Hematopoietic multipotent progenitor cell treated with erythropoietin and hydrocortisone succinate and interleukin-3 and kit ligand, for 8 days (in vitro differentiated cells): ENCODE data around the gene PRDM12.

Experiments
- DNase-seq: peaks from one replicate; pipeline ENCODE4 v3.0.0-alpha.2; 2015

The PRDM12 gene

DNA sequence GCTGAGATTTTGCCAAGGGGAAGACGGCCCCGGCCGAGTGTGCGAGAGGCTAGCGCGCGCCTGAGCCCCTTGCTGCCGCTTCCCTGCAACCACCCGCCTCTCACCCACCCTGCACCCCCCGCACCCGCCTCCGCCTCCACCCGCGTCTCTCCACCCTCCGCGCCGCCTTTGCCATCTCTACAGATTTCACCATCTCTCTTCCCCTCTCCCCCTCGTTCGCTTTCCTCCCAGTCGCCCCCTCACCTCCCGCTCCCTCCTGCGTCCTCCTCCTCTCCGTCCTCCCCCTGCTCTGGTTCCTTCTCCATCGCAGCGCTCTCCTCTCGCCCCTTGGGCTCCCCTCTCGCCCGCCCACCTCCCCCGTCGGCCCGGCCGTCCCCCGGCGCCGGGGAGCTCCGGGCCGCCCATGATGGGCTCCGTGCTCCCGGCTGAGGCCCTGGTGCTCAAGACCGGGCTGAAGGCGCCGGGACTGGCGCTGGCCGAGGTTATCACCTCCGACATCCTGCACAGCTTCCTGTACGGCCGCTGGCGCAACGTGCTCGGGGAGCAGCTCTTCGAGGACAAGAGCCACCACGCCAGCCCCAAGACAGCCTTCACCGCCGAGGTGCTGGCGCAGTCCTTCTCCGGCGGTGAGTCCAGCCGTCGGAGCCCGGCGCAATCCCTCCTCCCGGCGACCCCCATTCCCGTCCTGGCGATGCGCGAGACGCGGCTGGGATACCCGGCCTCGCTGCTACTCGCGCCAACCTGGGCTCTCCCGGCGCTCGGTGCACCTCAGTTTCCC lies at the start of gene PRDM12:
Gene PRDM12 (plus strand): TSS at position 344 of the 778 bp plus-strand sequence. CDS start 60 bp downstream, at position 404.
- DNase-seq: peak; percentile 8

DNA sequence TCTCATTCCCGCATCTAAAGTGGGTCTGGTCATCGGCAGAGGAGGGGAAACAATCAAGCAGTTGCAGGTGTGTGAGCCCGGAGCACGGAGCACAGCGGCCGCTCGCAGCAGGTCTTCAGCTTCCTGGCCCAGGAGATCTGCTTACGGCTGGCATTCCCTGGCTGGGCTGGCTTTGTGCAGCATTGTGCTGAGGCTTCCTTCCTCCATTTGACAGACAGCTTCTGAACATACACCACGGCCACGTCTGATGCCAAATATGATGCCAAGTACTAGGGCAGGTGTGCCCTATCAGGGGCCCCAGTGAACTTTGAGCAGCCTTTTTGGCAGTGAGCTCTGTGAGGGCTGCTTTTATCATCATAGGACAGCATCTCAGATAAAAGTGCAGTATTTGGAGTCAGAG lies 47.9 kb upstream of the PRDM12 start:
- peak; percentile 21 for DNase-seq

DNA sequence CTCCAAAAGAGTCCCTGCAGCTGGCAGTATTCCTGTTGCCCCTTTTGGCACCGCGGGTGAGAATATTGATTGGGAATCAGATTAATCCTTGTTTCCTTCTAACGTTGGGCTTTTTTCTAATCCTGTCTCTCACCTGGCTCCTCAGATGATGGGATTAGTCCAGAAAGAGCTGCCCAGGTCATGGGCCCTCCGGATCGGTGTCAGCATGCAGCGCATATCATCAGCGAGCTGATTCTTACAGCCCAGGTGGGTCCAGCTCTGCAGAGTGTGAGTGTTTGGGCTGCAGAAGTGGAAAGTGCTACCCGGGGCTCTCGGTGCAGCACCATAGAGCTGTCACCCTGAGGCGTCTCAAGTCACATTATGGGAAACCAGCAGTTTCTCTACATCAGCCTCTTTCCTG lies 40.9 kb upstream of the PRDM12 start:
- no peak for DNase-seq

DNA sequence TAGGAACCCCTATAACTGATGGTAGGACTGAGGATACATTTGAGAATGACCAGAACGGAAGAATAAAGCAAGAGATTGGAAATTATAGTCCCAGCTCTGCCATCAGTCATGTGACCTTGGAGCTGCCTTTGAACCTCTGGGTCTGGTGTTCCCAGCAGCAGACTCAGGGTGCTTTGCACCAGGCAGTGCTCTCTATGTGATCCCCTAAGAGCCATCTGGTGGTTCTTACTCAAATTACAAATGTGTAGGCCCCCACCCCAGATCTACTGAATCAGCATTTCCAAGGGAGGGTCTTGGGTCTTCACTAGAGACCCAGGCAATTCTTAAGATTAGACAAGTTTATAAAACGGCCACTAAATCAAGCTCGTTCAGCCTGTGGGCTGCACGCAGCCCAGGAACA lies 40.2 kb upstream of the PRDM12 start:
- no peak for DNase-seq

DNA sequence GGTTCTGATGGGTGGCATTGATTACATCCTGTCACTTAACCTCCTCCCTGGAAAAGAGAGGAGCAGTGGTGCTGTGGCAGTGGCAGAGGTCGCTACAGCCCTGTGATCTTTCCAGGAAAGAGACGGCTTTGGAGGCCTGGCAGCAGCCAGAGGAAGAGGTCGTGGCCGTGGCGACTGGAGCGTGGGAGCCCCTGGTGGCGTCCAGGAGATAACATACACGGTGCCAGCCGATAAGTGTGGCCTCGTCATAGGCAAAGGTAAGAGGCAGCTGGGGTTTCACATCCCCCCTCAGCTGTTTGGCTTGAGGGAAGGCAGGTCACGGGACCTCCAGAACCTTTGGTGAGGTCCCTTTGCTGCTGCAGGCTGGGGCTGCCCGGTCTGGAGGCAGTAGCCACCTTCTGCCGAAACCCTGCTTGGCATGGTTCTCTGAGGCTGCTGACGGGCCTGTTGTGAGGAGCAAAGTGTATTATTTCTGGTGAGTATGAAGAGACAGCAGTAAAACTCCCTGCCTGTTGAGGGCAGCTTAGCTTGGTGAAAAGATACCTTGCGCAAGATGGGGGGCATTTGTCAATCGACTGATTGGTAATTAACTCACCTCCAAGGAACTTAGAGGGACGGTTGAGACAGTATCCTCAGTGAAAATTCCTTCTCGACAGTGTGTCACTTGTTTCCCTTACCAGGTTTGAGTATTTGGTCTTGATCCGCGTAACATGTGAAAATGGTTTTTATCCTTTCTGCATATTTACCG lies 38.0 kb upstream of the PRDM12 start:
- DNase-seq: peak; percentile 38

DNA sequence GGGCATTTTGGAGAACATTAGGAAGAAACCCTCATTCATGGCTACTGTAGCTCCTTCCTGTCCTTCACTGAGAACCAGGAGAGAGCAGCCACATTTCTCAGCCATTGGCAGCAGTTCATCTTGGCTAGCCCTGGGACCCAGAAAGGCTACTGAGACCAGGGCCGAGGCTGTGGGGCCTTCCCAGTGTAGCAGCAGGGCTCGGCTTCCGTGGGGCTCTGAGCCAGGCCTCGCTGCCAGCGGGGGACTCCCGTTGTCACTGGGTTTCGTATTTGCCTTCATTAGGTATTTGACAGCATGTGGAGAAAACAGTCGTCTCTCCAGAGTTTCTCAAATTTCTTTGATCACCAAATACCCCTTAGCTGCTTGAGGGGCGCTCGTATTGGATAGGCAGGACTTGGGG lies 37.3 kb upstream of the PRDM12 start:
- DNase-seq: no peak

DNA sequence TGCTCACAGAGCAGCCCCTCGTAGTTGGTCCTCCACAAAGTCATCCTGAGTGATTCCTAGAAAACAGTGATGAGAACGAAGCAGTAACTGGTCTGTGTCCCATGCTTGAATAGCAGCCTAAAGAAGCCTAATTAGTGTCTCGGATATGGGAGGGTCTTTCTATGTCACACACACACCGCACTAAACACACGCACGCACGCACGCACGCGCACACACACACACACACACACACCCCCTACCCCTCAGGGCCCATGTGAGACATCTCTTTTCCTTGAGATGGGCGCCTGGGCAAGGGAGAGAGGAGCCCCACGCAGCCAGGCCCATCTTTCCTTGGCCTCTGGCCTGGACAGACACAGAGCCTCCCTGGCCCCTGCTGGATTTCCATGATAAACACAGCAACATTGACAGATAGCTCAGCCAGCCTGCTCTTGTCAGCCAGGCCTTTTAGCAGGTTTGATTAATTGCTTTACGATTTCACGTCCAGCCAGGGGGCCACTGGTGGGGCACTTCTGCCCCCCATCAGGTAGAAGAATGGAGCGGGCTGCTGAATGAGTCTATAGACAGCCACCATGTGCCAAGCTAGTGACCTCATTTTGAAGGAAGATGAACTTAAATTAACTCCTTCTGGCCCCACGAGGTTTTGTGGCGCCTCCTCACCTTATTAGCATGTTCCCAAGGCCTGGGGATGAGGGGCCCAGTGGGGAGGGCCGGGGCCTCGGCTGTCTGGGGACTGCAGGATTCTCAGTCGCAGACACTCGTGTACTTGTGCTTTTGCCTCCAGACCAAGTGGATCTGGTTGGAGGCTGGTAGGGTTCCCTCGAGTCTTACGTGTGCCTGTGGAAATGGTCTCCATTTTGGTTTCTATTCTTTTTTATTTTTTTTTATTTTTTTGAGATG lies 36.2 kb upstream of the PRDM12 start:
- DNase-seq: no peak

DNA sequence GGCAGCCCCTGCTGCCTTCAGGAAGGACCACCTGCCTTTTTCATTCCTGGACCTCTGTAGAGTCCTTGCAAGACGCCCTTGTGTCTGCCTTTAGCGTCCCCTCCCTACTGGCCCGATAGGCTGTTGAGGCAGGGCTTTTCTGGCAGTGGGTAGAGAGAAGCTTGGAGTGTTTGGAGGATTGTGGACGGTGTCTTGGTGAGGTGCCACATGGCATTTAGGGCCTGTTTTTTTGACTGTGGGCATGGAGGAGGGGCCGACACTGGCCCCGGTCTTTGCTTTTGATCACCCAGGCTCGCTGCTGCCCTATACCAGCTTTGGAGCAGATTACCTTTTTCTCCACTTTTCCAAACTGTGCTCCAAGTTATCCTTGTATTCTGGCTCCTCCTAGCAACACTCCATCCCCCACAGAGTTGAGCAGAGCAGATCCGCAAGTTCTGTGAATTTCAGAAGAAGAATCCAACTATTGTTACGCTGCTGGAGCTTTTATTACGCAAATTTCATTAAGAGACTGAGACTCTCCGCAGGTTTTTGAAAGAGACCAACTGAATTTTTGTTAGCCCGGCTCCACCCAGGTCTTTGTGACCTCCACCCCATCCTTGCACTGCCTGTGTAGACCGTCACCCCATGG lies 34.8 kb upstream of the PRDM12 start:
- DNase-seq: no peak

DNA sequence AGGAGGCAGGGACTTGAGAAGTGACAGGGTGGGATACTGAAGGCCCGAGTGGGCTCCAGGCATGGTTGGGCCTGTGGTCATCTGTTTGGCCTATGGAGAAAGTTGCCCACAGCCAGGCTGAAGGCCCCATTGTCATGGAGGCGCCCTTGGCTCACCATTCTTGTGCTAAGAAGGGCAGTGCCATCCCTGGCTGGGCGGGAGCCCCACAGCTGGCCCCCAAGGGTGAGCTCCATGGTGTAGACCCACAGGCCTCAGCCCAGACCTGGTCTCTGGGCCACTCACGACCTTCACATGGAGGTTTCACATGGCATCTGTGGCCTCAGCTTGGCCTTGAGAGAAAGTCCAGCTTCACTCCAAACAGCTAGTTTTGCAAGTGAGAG lies 34.3 kb upstream of the PRDM12 start:
- DNase-seq: no peak

DNA sequence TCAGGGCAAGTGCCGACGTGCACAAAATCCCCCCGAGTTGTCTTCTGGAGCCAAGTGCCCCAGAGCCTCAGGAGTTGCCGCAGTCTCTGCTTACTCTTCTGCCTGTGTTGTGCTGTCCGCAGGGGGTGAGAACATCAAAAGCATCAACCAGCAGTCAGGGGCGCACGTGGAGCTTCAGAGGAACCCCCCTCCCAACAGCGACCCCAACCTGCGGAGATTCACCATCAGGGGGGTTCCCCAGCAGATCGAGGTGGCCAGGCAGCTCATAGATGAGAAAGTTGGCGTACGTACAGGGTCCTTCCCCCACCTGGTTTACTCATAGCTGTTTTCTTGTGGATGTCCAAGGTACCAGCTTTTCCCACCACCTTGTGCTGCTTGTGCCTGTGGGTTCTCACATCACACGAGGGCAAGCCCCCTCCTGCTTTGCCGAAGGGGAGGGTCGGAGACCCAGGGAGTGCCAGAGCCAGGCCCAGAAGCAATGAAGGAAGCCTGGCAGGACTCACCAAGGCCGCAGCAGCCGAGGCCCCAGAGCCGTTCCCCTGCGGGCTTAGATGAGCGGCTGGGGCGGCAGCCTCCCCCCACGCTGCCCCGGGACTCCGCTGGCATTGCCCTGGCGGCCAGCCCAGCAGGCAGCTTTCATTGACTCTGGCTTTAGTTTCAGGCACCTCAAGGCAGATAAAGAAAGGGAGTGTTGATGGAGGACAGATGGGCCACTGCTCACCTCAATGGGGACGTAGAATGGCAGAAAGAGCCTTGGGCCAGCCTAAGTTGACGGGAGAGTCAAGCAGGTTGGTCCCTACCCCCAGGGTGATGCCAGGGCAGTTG lies 33.7 kb upstream of the PRDM12 start:
- DNase-seq: no peak

DNA sequence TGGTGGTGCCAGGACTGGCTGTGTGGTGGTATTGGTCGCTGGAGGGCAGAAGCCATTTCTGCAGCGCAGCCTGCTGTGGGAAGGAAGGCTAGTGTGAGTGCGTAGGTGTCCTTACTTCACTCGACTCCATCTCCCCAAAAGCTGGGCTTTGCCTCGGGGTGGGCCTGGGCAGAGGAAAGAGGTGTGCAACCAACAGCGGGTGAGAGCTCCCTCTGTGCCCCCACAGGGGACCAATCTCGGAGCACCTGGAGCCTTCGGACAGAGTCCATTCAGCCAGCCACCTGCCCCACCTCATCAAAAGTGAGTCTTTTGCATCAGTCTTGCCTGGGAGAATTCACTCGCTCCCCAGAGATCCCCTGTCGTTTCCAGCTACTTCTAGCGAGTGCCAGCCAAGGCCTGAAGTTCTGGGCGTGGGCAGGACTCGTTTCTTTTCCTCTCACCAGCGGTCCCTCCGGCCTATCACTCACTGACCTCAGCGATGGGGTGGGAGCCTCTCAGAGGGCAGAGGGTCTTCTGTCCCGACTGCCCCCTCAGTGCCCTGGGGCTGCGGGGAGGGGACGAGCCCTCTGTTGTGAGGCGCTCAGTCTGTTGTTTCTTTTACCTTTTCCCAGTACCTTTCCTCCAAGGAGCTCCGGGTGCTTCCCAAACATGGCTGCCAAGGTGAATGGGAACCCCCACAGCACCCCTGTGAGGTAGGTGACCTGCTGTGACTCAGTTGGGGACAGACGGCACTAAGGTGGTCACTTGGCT lies 32.9 kb upstream of the PRDM12 start:
- no peak for DNase-seq

DNA sequence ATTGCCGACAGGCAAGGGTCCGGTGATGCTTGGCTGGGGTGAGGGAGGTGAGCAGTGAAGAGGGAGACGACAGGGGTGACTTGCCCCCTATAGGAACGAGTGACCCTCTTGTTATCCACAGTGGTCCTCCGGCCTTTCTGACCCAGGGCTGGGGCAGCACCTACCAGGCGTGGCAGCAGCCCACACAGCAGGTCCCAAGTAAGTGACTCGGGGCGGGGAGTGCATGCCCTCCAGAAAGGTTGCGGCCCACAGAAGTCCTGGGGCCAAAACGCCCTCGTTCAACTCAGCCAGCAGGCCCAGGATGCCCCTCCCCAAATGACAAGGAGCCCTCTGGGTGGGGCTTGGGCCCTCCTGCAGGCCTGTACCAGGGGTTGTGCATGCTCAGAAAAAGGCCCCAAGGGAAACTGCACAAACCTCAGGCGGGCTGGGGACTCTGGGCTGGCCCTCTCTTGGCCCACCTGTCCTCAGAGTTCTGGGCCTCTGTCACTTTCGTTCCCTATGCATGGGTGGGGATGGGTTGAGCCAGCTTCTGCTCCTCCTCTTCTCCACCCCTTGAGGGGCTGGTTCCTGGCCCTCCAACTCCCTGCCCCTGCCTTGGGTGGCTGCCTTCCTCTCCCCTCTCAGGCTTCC lies 32.2 kb upstream of the PRDM12 start:
- DNase-seq: no peak

DNA sequence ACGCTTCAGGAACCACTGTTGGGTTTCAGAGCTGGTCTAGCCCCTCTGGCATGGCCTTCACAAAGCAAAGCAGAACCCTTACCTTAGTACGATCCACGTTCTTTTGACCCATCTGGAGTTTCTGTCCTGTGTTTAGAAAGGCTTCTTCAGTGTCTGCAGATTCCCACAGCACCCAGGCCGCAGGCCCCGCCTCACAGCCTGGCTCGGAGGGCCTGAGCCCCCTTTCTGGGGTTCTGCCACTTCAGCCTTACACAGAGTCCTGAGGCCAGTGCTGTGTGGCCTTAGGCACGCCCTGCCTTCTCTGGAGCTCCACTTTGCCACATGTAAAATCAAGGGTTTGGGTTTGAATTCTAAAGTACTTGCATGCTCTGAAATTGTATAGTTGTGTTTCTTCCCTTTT lies 31.6 kb upstream of the PRDM12 start:
- DNase-seq: no peak

DNA sequence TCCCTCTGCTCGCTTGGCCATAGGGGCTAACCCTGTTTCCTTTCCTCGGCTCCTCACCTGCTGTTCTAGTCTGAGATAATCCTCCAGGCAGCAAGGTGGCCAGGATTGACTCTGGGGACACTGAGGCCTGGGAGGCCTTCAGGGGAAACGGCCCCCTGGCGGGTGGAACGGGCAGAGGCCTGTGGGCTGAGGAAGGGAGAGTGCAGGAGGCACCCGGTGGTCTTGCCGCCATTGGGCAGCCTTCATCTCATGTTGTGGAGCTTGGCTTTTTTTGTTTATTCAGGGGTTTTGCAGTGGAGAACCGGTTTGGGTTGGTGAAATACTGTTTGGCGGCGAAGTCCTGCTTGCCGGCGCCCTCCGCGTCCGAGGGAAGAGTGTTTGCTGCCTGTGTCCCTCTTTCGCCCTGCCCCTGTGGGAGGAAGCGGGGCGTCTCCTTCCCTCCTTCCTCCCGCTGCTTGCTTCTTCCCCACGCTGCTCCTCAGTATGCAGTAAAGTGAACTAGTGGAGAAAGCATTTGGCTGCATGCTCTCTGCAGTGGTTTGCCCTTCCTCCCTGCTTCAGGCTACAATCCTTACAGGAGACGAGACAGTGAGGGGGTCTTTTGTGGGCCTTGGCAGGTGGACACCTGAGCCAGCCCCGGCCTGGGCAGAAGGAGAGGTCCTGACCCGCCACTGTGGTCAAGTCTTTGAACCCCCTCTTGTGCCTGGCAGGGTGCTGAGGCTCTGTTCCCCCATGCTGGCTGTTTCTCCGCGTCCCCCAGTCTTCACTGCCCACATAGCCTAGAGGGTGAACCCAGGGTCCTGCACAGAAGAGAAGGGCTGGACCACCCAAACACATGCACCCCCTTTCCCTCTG lies 30.8 kb upstream of the PRDM12 start:
- DNase-seq: no peak

DNA sequence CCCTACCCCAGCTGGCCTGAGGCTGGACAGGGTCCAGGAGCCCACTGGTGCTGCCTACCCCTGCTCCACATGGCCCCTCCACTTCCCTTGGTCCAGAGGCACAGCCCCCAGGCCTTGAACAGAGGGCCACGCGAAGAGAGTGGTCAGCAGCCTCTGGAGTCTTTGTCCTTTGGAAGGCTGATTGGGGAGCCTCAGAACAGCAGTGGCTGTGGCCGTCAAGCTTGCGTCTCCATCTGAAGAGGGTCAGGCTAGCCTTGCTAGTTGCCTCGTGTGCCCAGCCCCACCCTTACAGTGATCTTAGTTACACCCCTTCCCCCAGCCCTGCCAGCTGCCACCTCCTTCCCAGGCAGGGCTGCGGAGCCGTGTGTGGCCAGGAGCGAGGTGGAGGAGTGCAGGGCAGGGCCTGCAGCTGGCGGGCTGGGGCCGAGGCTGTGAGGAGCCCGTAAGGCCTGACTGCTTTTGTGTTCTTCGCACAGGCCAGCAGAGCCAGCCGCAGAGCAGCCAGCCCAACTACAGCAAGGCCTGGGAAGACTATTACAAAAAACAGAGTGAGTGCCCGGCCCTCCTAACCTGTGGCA lies 30.1 kb upstream of the PRDM12 start:
- DNase-seq: no peak

DNA sequence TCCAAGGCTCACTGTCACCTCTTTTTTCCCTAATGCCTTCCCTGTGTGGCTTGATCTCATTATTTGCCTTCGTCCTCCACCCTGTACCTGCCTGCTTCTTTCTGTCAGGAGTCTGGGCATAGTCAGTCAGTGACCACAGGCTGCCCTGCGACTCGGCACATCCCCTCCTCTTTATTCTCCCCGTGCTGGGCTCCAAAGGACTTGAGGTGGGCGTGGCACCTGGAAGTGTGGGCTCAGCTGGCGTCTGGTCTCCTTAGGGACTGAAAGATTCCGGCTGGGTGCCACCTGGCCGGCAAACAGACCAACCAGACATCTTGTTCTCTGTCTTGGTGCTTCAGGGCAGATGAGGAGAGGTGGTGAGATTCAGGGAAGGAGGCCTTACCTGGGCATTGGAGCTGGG lies 29.6 kb upstream of the PRDM12 start:
- DNase-seq: no peak

DNA sequence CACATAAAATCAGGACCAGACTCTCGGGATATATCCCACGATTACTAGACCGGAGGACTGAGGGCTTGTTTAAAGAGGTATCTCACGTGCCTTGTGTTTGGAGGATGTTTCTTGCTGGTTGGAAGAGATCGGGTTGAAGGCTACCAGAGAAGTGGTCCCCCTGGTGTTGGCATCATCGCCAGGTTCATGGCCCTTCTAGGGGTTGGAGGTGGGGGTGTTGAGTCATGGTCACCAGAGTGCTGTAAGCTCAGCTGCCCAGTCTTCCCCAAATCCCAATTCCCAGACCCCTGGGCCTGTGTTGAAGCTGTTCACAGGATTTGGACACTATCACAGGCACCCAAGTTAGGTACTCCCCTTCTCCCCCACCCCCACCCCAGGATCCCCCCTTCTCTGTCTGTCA lies 29.1 kb upstream of the PRDM12 start:
- no peak for DNase-seq

DNA sequence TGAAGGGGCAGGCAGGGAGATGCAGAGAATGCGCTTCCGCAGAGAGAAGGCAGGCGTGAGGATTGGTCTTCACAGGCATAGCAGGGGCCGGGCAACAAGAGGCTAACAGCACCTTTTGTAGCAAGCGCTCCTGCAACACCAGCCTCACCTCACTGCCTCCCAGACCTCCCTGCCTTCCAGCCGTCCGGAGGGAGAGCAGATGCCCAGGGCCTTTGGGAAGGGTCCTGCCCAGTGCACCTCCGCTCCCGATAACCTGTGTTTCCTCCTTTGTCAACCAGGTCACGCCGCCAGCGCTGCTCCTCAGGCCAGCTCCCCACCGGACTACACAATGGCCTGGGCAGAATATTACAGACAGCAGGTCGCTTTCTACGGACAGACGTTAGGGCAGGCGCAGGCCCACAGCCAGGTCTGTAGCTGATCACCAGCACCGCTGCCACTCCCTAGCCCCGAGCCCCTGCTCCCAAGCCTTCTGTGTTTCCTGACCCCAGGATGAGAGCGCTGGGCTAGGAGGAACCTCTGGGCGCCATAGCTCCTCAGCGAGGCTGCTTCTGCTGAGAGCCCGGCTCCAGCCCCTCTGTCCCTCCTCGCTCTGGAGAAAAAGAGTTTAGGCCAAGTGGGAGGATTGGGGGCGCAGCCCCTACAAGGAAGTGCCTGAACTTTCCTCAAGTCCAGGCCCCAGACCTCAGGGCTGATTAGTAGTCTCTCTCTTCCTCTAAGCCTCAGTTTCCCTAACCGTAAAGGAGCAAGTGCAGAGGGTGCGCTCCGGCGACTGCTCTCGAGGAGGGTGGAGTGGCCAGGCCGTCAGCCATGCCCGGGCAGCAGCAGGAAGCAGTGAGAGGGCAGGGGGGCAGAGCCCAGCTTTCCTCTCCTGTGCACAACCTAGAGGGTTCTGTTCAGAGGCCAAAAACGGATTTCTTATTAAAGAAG lies 28.4 kb upstream of the PRDM12 start:
- no peak for DNase-seq
